Thyroid gland (tissue), 4 donors: Measurements from ENCODE around the gene HLA-A. TPM values are rescaled to one million over a fixed set of nuclear protein-coding genes. Genes with fewer than 3 reads are reported as not detected.

ENCODE experiments used
- DNase-seq, 2 donors: peaks; one replicate each; pipeline ENCODE4 v3.0.0-alpha.2; 2019
- H3K27ac ChIP-seq, 3 donors: fragments of 200-600 bp; sonication (generic); 1 replicate in 2 of 3; 2 replicates in 1 of 3; pipeline ENCODE4 v1.5.1; 2016 to 2019; ENCODE audit warnings: mild to moderate bottlenecking in 1 of 3, moderate library complexity in 1 of 3
- H3K27me3 ChIP-seq: fragments of 200-600 bp; sonication (generic); one replicate; pipeline ENCODE4 v1.5.1; 2019
- H3K36me3 ChIP-seq, 2 donors: fragments of 200-600 bp; sonication (generic); one replicate each; pipeline ENCODE4 v1.5.1; 2016 to 2019
- H3K4me1 ChIP-seq, 2 donors: fragments of 200-600 bp; sonication (generic); one replicate each; pipeline ENCODE4 v1.5.1; 2017 to 2019
- H3K4me3 ChIP-seq, 3 donors: fragments of 200-600 bp; sonication (generic); replicated peaks in 1 of 3; 1 replicate in 2 of 3; 2 replicates in 1 of 3; pipeline ENCODE4 v1.5.1; 2016; ENCODE audit warnings: mild to moderate bottlenecking in 1 of 3
- H3K9me3 ChIP-seq: fragments of 200-600 bp; sonication (generic); one replicate; pipeline ENCODE4 v1.5.1; 2017
- POLR2A ChIP-seq, 2 donors: fragments of 450-650 bp; IDR thresholded peaks; one replicate each; pipeline ENCODE4 v1.6.1; 2017; ENCODE audit warnings: antibody characterized with exemption in 2 of 2, mild to moderate bottlenecking in 2 of 2, moderate library complexity in 1 of 2
- WGBS, 2 donors: methylation state at CpG; one replicate each; pipeline ENCODE4 v1.1.5; 2017; 5-methylcytosine and 5-hydroxymethylcytosine counted together
- intact Hi-C: fragments of 100-400 bp; cut with DNase I; formaldehyde crosslinking; loops from one replicate; pipeline ENCODE4 v1.15.1; 2023
- total RNA-seq, 4 donors: library from RNA; depleted of rRNA; stranded (reverse); fragments of >200 nt; gene quantifications; one replicate each; pipeline ENCODE4 v1.2.3, GENCODE V29; 2016
- TF ChIP-seq, protein P1 (sequence below), 6 experiments: fragments of 200-600 bp in 3 of 6; fragments of 450-650 bp in 3 of 6; sonication (generic) in 3 of 6; IDR thresholded peaks; one replicate each; pipeline ENCODE4 v1.5.1; 2016 to 2019; ENCODE audit warnings: antibody characterized with exemption in 6 of 6, mild to moderate bottlenecking in 2 of 6, inconsistent platforms in 1 of 6, moderate library complexity in 1 of 6

Gene HLA-A
- total RNA-seq, 4 donors from 2014 or later: 398 to 842 (median 578) TPM

DNA sequence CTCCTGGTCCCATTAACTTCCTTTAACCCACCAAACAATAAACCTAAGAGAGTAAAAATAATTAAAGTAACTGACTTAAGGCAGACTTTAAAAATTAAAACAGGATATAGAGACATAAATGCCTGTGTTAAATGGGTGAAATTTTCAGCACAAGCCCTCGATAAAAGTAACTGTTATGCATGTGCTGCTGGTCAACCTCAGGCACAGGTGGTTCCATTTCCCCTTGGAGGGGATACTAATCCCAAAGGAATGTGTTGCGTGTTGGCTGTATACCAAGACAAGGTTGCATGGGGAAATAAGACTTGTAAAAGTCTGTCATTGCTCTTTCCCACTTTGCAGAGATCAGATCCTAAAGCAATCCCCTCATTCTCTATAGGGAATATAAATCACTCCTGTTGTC, 25.8 kb downstream of the HLA-A start:
- TF ChIP-seq, protein P1, sequence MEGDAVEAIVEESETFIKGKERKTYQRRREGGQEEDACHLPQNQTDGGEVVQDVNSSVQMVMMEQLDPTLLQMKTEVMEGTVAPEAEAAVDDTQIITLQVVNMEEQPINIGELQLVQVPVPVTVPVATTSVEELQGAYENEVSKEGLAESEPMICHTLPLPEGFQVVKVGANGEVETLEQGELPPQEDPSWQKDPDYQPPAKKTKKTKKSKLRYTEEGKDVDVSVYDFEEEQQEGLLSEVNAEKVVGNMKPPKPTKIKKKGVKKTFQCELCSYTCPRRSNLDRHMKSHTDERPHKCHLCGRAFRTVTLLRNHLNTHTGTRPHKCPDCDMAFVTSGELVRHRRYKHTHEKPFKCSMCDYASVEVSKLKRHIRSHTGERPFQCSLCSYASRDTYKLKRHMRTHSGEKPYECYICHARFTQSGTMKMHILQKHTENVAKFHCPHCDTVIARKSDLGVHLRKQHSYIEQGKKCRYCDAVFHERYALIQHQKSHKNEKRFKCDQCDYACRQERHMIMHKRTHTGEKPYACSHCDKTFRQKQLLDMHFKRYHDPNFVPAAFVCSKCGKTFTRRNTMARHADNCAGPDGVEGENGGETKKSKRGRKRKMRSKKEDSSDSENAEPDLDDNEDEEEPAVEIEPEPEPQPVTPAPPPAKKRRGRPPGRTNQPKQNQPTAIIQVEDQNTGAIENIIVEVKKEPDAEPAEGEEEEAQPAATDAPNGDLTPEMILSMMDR (IDR thresholded peaks at IDR 0.05): no peak
- no peak for TF ChIP-seq POLR2A (IDR thresholded peaks at IDR 0.05)
- WGBS, 2 donors: 81% methylated on average over 2 of the region's 2 CpGs
- intact Hi-C loops: no loop called here
- Histone ChIP-seq H3K27me3 (no peaks in the 10 kb centered on the region), H3K4me1 (peaks cover 36 to 41% of the 10 kb centered on the region in 2 donors), H3K27ac (peak overlapping the region in 1 of 3 donors; percentile 87), H3K9me3 (no peaks in the 10 kb centered on the region), H3K36me3 (no peaks in the 10 kb centered on the region), H3K4me3 (no peak overlapping the region)
- DNase-seq: no peak

DNA sequence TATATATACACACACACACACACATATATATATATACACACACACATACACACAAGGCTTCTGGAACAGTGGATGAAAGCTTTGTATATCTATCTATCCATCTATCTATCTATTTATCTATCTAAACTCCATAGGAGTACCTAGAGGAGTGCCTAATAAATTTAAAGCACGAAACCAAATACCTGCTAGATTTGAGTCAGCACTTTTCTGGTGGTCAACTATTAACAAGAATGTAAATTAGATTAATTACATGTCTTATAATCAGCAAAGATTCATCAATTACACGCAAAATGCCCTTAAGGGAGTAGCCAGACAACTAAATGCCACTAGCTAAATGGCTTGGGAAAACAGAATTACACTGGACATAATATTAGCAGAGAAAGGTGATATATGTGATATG, 26.6 kb downstream of the HLA-A start:
- TF ChIP-seq, protein P1 (IDR thresholded peaks at IDR 0.05): no peak

DNA sequence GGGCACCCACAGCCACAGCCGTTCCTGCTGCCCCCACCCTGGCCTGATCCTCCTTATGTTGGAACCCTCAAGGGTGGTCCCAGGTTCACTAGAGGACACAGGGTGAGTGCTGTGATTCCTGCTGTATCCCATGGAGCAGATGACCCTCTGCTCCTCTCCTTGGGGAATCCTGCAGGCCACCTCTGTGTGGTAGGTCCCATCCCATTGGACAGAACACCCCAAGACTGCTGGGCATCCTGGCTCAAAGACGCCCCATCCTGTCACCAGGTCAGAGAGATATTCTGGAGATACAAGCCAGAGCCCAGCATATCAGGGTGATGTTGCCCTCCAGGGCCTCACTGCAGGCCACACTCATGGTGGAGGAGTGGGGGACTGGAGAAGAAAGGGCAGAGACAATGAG, 28.4 kb downstream of the HLA-A start:
- no peak for TF ChIP-seq POLR2A (IDR thresholded peaks at IDR 0.05)
- TF ChIP-seq, protein P1 (IDR thresholded peaks at IDR 0.05): no peak
- peaks cover 33 to 40% of the 10 kb centered on the region in 2 donors for H3K4me1 ChIP-seq
- no peaks in the 10 kb centered on the region for H3K36me3 ChIP-seq
- DNase-seq: no peak
- H3K4me3 ChIP-seq: no peak overlapping the region
- H3K9me3 ChIP-seq: no peaks in the 10 kb centered on the region
- intact Hi-C loops: loop anchor here (5.0 kb wide), 1 partner anchor 83 kb away; no protein-coding TSS in a partner anchor
- WGBS, 2 donors: 64 to 100% methylated on average over 1 to 2 of the region's 2 CpGs
- H3K27me3 ChIP-seq: no peaks in the 10 kb centered on the region
- no peak overlapping the region for H3K27ac ChIP-seq

More for the DNA sequence above, 26.6 kb downstream of the HLA-A start:
- H3K4me1 ChIP-seq: peaks cover 36 to 41% of the 10 kb centered on the region in 2 donors
- 98 to 99% methylated on average over 2 of the region's 2 CpGs for WGBS, 2 donors
- no peak overlapping the region for H3K4me3 ChIP-seq
- no peak overlapping the region for H3K27ac ChIP-seq
- H3K9me3 ChIP-seq: no peaks in the 10 kb centered on the region
- no peaks in the 10 kb centered on the region for H3K27me3 ChIP-seq
- no peak for DNase-seq
- no peaks in the 10 kb centered on the region for H3K36me3 ChIP-seq
- intact Hi-C loops: no loop called here

DNA sequence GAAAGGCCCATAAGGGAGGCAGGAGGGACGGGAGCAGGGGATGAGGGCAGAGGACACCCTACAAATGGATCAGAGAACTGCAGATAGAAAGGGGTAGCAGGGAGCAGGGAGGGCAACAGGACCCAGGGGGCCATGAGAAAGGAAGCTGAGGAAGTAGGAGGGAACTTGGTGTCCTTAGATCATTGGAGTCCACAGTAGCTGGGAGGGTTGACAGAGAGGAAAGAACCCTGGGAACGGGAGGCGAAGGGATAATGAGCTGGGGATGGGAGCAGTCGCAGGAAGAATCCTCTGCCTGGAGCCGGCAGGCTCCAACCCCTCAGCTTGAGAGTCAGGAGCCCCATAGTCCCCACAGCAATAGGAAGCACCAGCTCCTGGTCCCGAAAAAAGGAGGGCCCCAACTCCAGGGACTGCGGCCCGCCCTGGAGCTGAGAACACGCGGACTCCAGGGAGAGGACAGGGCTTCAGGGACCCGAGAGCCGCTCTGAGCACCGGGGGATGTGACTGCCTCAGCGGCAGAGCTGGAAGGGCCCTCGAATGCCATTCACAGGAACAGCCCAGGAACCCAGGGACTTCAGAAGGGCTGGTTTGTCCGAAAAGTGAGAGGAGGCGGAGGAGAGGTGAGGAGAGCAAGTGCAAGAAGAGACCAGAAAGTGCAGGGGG, 32.7 kb downstream of the HLA-A start:
- intact Hi-C loops: loop anchor here (5.0 kb wide), 1 partner anchor 88 kb away; no protein-coding TSS in a partner anchor
- Histone ChIP-seq H3K4me3 (peak overlapping the region in 2 of 3 donors; percentile 2 to 29), H3K27ac (peak overlapping the region in 2 of 3 donors; percentile 24 to 32), H3K9me3 (no peaks in the 10 kb centered on the region), H3K36me3 (no peaks in the 10 kb centered on the region), H3K27me3 (no peaks in the 10 kb centered on the region), H3K4me1 (peaks cover 13 to 22% of the 10 kb centered on the region in 2 donors)
- DNase-seq: peak; percentile 20 to 31
- 34 to 42% methylated on average over 15 to 17 of the region's 17 CpGs for WGBS, 2 donors
- TF ChIP-seq POLR2A (IDR thresholded peaks at IDR 0.05): no peak
- TF ChIP-seq, protein P1 (IDR thresholded peaks at IDR 0.05): no peak

DNA sequence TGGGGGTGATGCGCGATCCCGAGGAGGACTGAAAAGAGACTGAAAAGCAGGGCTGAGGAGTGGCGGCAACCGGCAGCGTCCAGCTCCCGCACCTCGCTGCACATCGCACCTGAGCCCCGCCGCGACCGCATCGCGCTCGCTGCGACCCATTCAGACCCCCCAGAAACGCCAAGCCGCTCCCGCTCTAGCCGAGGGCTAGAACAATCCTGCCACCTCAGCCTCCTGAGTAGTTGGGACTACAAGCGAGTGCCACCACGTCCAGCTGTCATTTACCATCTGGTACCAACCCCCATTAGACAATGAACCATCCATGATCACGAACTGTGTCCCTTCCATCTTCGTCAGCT, 33.2 kb downstream of the HLA-A start:
- Histone ChIP-seq H3K4me1 (peaks cover 13 to 22% of the 10 kb centered on the region in 2 donors), H3K4me3 (peak overlapping the region in 2 of 3 donors; percentile 2 to 29), H3K9me3 (no peaks in the 10 kb centered on the region), H3K27ac (peak overlapping the region in 1 of 3 donors; percentile 32), H3K36me3 (no peaks in the 10 kb centered on the region), H3K27me3 (no peaks in the 10 kb centered on the region)
- peak in 1 of 2 donors; percentile 10 for DNase-seq
- 9 to 13% methylated on average over 24 to 25 of the region's 25 CpGs for WGBS, 2 donors
- TF ChIP-seq POLR2A (IDR thresholded peaks at IDR 0.05): no peak
- TF ChIP-seq, protein P1 (IDR thresholded peaks at IDR 0.05): no peak
- intact Hi-C loops: no loop called here
